Measurements from ENCODE around the gene PPP2R2B.

Gene PPP2R2B

GRCh38 chr5:146852089-146852488 lies 26.5 kb downstream of the PPP2R2B start:
- DNase-seq (ENCODE audit: low read depth): no peak
- H3K4me3 ChIP-seq (ENCODE audit: low read depth, low read length): no peak overlapping the region
- TF ChIP-seq MYC (IDR thresholded peaks at IDR 0.05; ENCODE audit: low read depth, low read length): no peak
- TF ChIP-seq, protein P1, sequence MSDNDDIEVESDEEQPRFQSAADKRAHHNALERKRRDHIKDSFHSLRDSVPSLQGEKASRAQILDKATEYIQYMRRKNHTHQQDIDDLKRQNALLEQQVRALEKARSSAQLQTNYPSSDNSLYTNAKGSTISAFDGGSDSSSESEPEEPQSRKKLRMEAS (IDR thresholded peaks at IDR 0.05; ENCODE audit: low read depth, low read length): no peak
- TF ChIP-seq, protein P2, sequence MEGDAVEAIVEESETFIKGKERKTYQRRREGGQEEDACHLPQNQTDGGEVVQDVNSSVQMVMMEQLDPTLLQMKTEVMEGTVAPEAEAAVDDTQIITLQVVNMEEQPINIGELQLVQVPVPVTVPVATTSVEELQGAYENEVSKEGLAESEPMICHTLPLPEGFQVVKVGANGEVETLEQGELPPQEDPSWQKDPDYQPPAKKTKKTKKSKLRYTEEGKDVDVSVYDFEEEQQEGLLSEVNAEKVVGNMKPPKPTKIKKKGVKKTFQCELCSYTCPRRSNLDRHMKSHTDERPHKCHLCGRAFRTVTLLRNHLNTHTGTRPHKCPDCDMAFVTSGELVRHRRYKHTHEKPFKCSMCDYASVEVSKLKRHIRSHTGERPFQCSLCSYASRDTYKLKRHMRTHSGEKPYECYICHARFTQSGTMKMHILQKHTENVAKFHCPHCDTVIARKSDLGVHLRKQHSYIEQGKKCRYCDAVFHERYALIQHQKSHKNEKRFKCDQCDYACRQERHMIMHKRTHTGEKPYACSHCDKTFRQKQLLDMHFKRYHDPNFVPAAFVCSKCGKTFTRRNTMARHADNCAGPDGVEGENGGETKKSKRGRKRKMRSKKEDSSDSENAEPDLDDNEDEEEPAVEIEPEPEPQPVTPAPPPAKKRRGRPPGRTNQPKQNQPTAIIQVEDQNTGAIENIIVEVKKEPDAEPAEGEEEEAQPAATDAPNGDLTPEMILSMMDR (IDR thresholded peaks at IDR 0.05; ENCODE audit: low read depth, low read length): no peak
- no peak for TF ChIP-seq POLR2A (IDR thresholded peaks at IDR 0.05; ENCODE audit: extremely low read depth, insufficient read length)

DNA sequence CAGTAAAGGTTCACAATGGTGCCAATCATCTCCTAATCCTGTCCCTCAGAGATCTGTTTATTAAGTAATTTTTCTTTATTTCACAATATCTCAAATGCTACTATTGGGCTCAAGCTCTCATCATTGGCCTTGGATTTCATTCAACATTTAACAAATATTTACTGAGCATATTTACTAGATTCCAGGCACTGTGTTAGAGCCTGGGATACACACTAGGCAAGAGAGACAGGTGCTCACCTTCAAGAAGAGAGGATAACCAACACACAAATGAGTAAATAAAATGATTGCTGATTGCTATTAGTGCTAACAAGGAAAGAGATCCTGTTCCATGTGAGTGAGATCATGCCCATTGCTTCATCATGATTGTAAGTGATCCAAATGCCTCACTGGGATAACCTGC lies 27.4 kb downstream of the PPP2R2B start:
- no peak overlapping the region for H3K4me3 ChIP-seq (ENCODE audit: low read depth, low read length)
- no peak for DNase-seq (ENCODE audit: low read depth)
- TF ChIP-seq POLR2A (IDR thresholded peaks at IDR 0.05; ENCODE audit: extremely low read depth, insufficient read length) (no peak), MYC (IDR thresholded peaks at IDR 0.05; ENCODE audit: low read depth, low read length) (no peak)
- TF ChIP-seq, protein P1 (IDR thresholded peaks at IDR 0.05; ENCODE audit: low read depth, low read length): no peak
- TF ChIP-seq, protein P2 (IDR thresholded peaks at IDR 0.05; ENCODE audit: low read depth, low read length): no peak

GRCh38 chr5:146849694-146850303 lies 28.8 kb downstream of the PPP2R2B start:
- no peak overlapping the region for H3K4me3 ChIP-seq (ENCODE audit: low read depth, low read length)
- TF ChIP-seq, protein P2 (IDR thresholded peaks at IDR 0.05; ENCODE audit: low read depth, low read length): no peak
- TF ChIP-seq MYC (IDR thresholded peaks at IDR 0.05; ENCODE audit: low read depth, low read length) (no peak), POLR2A (IDR thresholded peaks at IDR 0.05; ENCODE audit: extremely low read depth, insufficient read length) (no peak)
- TF ChIP-seq, protein P1 (IDR thresholded peaks at IDR 0.05; ENCODE audit: low read depth, low read length): no peak
- no peak for DNase-seq (ENCODE audit: low read depth)

GRCh38 chr5:146848133-146848532 lies 30.4 kb downstream of the PPP2R2B start:
- DNase-seq (ENCODE audit: low read depth): no peak

GRCh38 chr5:146840016-146840415 lies 38.5 kb downstream of the PPP2R2B start:
- TF ChIP-seq, protein P1 (IDR thresholded peaks at IDR 0.05; ENCODE audit: low read depth, low read length): no peak
- TF ChIP-seq, protein P2 (IDR thresholded peaks at IDR 0.05; ENCODE audit: low read depth, low read length): no peak
- TF ChIP-seq POLR2A (IDR thresholded peaks at IDR 0.05; ENCODE audit: extremely low read depth, insufficient read length) (no peak), MYC (IDR thresholded peaks at IDR 0.05; ENCODE audit: low read depth, low read length) (no peak)
- DNase-seq (ENCODE audit: low read depth): no peak
- H3K4me3 ChIP-seq (ENCODE audit: low read depth, low read length): no peak overlapping the region

More at GRCh38 chr5:146848133-146848532, 30.4 kb downstream of the PPP2R2B start:
- TF ChIP-seq, protein P2 (IDR thresholded peaks at IDR 0.05; ENCODE audit: low read depth, low read length): no peak
- TF ChIP-seq, protein P1 (IDR thresholded peaks at IDR 0.05; ENCODE audit: low read depth, low read length): no peak
- no peak overlapping the region for H3K4me3 ChIP-seq (ENCODE audit: low read depth, low read length)
